SHP77 treated with DMSO at 0.1 percent for 48 hours (cell line): ENCODE data around the gene SDK1.

Experiments
- DNase-seq: peaks from one replicate; lab custom pipeline; 2025; lab: John Stamatoyannopoulos, UW

Gene SDK1

DNA sequence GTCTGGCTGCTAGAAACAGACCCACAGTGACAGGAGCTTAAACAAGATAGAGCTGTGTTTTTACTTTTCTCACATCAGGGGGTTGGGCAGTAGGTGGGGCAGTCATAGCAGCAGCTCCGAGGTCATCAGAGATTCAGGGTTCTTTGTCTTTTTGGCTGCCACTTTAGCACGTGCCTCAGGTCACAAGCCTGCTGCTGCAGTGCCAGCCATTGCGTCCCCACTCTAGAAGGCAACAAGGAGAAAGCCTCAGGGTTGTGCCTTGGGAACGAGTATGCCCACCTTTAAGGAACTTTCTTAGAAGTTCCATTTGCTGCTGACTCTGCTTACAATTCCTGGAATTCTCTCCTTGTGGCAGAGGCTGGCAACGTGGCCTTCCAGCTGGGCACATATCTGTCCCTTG, 720.4 kb downstream of the SDK1 start:
- no peak for DNase-seq

DNA sequence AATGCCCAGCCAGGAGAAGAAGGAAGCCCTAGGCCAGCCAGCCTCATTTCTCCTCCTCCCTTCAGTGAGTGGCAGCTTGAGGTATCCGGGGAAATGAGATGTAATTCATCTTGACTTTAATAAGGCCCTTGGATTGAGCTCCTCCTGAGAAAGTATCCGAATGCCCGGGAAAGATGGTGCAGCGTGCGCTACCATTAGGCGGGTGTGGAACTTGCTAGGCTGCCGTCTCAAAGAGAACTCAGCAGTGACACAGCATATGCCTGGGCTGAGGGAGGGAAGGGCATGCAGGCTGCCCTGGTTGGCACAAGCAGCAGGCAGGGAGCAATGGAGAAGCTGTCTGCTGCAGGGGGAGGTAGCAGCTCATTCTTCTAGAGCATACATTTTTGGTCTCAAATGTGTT, 721.2 kb downstream of the SDK1 start:
- DNase-seq = no peak

DNA sequence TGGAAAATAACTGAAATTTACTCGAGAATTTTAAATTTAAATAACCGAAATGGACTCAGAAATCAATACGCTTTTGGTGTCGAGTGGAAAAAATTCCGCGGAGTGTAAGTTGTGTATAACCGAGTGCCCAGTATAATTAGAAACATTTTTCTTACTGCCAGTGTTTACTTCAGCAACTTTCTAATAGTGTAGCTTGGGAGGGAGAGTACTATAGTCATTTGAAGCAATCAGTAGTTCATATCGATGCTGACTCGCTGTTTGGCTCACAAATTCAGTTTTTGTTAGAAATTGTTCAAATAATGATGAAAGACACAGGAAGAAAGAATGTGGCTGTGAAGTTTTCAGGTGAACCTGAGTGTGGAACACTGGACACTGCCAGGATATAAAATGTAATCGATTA, 722.5 kb downstream of the SDK1 start:
- DNase-seq = no peak

DNA sequence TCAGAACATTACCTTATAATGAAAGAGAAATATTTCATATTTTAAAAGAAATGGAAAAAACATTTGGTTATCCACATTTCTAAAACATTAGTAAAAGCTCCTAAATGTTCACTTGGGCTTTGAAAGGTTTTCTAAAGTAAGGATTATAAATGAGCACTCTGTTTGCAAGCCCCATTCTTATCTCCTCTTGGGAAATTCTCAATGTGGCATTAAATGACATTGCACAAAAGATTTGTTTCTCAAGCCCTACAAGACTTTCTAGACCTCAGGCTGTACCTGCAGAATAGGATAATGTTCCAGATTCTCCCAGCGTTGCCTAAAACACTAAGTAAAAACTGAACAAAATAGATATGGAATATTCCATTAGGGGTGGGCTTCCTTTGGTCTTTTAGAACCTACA, 723.1 kb downstream of the SDK1 start:
- DNase-seq = no peak

DNA sequence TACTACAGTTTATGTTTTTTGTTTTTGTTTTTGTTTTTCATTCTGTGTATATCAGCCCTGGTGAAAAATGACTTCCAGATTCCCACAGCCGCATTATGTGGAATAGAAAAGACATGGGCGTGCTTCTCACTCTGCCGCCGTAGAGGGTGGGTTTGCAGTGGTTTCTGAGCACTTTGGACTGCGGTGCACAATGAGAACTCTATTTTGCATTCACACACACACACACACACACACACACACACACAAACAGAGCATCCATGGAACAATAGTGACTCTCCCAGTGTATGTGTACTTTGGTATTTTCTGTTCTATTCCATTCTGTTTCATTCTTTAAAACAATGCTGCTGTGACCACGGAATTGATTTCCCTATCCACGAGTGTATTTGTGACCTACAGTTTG, 723.8 kb downstream of the SDK1 start:
- DNase-seq = no peak

DNA sequence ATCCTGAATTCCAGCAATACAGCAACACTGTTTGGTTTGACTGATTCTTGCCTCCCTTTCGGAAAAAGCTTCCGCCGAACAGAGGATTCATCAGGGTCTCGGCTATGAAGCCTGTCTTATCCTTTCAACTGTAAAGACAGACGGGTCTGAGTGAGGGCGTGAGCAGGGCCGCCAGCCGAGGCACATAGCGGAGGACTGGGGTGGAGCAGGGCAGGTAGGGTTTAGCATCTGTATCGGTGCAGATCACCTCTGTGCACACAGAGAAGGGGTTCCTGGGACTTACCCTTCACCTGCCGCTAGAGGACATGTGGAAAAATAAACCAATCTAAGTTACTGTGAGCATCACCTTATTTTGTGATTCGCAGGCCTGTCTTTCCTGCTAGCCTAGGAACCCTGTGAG, 724.2 kb downstream of the SDK1 start:
- DNase-seq = no peak

DNA sequence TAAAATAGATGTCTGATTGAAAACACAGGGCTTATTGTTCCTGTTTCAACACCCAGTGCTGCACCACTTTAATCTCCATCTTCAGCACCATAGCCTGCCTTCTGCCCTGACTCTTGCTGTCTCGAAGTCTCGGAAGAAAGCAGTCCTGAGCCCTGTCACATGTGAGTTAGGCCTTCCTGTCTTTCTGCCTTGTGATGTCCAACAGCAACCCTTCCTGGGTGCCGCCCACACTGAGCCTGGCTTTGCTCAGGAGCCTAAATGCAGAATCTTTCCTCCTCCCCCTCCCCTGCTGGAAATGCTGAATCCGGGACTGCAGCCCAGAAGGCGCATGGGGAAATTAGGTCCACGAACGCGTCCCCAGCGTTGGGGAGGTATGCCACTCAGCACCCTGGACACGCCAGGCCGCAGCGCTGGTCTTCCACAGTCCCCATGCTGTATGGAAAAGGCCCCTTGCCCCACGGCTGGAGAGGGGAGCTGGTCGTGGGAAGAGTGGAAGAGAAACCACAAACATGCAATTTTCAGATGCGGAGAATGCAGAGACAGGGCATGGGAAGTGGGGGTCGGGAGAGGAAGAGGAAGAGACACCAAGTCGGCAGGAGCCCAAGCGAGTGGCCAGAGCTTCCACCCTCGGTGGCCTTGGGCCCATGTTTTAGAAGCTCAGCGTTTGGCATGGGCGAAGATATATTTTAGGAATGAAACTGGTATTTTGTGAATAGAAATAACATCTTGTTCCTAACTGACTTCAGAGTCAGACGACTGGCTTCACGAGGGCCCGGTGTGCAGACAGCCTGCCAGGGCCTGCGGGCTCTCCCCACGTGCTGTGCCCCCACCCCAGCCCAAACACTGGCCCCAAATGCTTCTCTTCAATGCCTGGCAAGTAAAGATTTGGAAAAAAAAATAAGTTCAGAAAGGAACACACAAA, 724.9 kb downstream of the SDK1 start:
- DNase-seq = no peak

DNA sequence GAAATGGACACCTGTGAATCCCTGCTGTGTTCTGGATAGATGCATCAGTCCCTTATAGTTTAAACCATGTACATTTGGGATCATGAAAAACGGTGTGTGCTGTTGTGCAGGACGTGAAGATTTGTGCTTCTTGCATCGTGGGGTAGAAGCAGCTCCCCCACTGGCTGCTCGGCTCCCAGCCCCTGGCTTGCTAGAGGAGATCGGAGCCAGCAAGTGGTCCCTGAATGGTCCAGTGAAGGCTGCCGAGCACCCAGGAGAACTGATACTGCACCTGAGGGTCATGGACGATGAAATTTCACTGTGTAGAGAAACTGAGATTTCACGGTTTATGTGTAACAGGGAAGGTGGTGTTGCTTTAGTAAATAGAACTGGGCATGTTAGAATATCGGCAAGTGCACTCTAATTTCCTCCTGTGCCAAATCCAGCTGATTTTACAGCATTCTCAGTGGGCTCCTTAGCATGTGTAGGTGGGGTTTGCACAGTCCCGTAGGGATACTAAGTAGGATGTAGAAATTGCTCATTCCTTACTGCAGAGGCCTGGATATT, 726.0 kb downstream of the SDK1 start:
- no peak for DNase-seq

DNA sequence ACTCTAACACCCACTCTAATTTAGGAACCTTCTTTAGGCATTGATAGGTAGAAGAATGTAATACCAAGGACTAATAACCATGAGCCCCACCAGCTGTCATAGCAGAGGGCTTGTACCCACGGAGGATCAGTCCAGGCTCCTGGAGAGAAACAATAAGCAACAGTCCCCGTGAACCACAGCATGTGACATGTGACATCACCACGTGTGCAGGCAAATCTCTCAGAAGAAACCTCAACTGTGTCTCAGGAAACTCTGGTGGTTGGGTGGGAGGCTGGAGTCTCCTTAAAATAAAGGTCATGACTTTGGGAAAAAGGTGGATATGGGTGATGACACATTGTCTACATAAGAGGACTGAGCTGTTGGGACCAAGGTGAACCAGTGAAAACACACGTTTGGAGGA, 727.2 kb downstream of the SDK1 start:
- no peak for DNase-seq

DNA sequence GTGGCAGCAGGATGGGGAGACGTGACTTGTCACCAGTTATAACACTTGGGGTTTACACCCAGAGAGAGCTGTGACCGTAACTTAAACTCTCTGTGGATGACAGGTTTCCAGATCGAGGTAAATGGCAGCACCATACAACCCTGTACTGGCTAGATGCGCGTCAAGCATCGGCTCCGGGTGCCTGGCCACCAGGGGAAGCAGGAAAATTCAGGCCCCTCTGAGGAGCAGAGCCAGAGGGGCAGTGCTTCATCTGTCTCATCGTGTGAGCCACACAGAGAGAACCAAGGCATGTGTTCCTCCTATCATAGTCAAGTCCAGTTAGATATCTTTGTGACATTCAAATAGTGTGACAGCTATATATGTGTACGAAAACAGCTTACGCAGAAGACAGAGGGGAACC, 728.9 kb downstream of the SDK1 start:
- no peak for DNase-seq

DNA sequence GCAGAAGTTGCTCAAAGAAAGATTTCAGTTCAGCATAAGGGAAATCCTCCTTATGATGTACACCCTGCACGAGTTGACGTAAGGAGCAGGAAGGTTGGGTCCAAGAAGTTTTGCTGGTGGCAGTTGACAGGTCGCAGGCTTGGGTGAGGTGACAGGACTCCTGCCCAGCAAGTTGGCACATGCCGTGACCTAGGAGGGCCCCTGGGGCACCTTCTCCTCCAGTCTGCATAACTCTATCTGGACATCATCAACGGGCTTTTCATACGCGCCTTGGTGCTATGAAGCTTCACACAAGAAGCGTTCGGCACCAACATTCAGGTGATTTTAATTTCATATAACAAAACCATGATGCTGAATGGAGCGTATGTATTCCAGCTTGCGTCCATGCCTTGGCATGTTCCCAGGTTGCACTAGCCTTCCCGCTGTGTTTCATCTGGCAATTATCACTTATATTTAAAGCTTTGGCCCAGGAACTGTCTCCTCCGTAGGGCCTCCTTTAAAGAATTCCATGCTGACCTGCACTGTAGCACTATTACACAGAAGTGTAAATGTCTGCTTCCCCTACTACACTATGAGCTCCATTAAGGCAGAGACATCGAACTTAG, 729.4 kb downstream of the SDK1 start:
- DNase-seq = no peak

DNA sequence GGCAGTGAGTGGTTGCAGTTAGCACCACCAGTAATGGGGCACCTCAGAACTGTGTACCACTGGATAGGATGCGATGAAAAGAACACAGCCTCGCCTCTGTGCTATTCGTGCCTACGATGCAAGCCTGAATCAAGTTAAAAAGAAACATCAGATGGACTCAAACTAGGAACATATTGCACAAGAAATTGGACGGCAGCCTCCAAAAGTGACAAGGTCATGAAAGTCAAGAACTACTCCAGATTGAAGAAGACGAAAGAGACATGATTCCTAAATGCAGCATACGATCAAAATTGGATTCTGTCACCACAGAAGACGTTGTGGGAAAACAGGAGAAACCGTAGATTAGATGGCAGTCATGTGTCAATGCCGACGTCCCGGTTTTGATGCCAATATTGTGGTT, 732.9 kb downstream of the SDK1 start:
- no peak for DNase-seq

DNA sequence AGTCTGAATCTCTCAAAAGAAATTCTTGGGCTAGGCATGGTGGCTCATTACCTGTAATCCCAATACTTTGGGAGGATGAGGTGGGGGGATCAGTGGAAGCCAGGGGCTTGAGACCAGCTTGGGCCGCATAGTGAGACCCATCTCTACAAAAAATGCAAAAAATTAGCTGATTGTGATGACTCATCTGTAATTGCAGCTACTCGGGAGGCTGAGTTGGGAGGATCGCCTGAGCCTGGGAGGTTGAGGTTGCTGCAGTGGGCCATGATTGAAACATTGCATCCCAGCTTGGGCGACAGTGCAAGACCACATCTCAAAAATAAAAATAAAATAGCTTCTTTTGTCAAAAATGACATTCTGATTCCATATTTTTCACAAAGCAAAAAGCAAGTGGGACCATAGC, 736.3 kb downstream of the SDK1 start:
- no peak for DNase-seq

DNA sequence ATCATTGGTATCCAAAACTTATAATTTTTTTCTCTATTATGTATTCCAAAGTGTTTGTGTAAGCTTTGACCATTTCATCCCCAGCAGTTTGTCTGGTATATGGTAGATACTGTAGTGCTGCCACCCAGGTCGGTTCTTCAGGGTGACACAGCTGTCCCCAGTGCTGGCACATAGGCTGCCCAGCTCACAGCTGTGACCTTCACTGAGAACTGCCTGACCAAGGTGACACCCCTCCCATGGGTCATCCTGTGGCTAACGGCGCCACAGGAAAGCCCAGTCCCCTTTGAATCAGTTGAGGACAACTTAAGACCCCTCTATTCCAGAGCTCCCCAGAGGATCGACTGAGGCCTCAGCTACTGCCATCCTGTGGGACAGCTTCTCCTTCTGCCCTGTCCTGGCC, 736.8 kb downstream of the SDK1 start:
- no peak for DNase-seq

DNA sequence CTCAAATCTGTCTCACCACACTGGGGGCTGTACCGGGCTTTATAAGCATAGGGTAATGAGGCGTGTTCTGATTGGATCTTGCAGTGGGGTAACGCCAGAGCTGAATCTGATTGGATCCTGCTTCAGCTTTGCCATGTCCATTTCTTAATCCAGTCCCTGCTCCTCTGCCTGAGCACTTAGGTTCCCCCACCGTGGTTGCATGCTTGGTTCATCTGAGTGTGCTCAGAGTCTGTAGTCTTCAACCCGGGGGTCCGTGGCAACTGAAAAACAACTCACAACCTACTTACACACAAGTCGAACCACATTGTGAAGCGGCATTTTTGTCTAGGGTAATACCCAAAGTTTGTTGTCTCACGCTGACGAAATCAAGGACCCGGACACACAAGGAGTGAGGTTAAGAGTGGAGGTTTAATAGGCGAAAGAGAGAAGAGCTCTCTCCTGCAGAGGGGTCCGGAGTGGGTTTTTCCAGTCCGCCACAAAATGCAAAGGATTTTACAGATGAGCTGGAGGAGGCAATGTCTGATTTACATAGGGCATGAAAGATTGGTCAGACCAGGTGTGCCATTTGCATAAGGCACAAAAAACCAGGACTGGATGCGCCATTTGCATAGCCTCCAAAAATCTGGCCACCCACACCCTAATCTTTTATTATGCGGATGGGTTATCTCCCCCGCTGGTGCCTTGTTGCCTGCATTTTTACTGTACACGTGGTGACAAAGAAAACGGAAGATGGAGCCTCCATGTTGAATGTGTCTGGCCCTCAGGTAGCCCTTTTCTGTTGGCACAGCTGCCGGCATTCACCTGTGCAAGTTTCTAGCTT, 739.3 kb downstream of the SDK1 start:
- no peak for DNase-seq

DNA sequence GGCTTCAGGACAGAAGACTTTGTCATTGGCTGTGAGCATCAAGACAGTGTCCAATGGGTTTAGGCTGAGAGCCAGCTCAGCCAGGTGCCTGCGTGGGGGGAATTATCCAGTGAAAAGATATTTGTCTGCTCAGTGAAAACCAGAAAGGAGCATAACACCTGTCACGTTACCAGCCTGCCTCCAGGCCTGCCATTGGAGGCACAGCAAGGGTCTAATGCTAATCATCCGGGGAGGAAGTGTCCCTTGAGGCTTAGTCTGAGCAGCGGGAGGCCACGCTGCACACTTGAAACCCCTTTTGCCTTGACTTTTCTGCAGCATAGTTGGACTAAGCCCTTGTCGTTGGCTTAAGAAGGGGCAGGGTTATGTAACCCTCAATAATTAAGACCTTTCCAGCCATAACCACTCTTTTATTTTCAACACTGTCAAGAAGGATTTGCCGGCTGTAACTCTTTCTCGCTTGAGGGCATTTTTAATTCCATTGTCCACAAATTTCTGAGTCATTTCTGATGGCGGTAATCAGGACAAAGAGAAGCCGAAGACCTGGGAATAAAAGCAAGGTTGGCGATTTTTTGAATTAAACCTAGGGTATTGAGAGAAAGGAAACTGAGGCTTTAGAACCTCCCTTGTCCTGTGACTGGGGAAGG, 741.5 kb downstream of the SDK1 start:
- DNase-seq = no peak

DNA sequence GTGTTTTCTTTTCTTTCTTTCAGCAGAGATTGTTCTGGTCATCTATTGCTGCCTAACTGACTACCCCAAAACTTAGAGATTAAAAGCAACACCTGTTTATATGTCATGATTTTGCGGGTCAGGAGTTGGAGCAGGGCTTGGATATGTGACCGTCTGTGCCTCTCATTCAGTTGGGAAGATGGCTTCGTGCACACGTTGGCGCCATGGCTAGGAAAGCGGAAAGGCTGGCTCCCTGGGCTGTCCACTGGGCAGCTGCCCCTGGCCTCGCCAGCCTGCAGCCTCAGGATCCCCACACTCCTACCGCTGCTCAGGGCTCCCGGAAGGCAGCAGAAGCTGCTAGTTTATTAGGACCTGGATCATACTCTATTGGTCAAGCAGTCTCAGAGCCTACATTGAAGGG, 742.9 kb downstream of the SDK1 start:
- no peak for DNase-seq

DNA sequence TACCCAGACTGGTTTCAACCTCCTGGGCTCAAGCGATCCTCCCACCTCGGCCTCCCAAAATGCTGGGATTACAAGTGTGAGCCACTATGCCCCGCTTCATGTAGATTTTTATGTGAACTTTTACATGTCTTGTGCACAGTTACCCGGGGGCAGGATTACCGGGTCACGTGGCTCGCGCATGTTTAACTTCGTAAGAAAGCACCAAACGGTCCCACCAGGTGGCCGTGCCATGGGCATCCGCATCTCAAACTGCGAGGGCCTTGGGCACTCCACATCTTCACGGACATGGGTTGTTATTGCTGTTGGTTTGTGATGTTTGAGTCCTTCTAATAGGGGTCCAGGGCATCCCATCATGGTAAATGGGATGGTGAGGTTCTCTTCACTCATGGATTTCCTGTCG, 744.4 kb downstream of the SDK1 start:
- no peak for DNase-seq

DNA sequence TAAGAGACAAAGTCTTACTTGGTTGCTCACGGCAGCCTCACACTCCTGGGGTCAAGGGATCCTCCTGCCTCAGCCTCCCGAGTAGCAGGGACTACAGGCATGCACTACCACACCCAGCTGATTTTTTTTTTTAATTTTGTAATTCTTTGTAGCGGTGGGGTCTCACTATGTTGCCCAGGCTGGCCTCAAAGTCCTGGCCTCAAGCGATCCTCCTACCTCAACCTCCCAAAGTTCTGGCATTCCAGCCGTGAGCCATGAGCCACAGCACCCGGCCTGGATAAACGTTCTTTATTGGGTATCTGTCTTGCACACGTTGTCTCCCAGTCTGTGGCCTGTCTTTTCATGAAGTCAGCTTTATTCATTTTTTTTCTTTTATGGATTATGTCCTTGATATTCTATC, 744.9 kb downstream of the SDK1 start:
- DNase-seq = no peak

DNA sequence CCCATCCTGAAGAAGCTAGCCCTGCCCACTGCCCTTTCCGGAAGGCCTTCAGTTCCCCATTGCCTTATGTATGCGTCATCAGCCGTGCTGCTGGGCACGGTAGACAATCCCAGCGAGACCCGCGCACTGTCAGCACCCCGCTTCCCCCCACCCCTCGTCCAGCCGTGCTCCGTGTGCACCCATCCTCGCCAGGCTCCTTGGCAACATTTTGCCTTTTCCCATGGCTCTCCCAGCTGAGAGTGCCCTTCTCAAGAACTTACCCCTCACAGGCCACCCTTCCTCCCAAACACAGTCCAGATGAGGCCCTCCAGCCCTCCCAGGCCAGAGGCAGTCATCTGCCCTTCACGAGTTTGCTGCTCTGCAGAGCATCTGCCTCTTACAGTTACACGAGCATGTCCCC, 747.3 kb downstream of the SDK1 start:
- no peak for DNase-seq

DNA sequence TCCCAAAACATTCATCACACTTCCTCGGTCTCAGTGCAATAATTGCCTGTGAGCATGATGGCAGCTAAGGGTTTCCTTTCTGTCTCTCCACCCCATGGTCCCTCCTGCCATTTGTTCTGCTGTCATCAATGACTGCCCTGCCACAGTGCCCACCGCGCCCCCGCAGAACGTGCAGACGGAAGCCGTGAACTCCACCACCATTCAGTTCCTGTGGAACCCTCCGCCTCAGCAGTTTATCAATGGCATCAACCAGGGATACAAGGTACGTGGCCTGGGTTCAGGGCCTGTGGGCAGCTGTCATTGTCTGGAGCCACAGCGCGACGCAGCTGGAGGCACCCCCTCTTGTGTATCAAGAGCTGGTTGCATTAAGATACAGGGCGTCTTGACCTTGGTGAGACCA, 748.1 kb downstream of the SDK1 start:
- no peak for DNase-seq

DNA sequence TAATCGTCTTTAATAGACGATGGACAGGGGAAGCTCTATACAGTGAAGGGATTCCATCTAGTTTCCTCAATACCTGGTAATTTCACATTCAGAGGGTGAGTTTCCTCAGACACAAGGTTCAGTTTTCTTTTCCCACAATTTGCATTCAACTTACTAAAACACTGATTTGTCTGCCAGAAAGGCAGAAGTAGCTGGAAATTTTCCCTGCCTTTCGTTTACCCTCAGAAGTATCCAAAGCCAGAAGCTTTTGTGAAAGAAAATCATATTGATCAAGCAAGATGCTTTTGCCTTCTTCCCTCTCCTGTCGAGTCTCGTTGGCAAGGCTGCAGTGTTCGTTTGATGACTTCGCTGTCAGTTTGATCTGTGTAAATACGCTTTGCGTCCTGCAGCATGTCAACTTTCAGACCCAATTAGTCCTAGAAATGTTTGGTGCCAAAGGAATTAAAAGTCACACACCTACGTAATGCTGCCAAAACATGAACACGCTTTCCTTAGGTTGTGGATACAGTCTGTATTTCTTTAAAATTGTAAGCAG, 749.1 kb downstream of the SDK1 start:
- DNase-seq = no peak
